HUES48 (cell line): ENCODE results near the gene OGT.
"Not testable (repeated sequence)": the region's sequence is repeated elsewhere in the genome, so short reads cannot be mapped to it uniquely, and the experiment has no call there.

Source experiments
- H3K27ac ChIP-seq: one replicate; pipeline ENCODE4 v1.7.0; 2013; ENCODE audit warnings: low read depth, low read length, inconsistent platforms
- H3K27me3 ChIP-seq: 2 replicates; pipeline ENCODE4 v1.6.1; 2013; ENCODE audit warnings: mild to moderate bottlenecking, low read length; ENCODE audit not compliant: control insufficient read depth, insufficient read depth
- H3K36me3 ChIP-seq: 2 replicates; pipeline ENCODE4 v1.6.1; 2013; ENCODE audit warnings: low read length; ENCODE audit not compliant: control insufficient read depth, insufficient read depth
- H3K4me1 ChIP-seq: 2 replicates; pipeline ENCODE4 v1.6.1; 2013; ENCODE audit warnings: mild to moderate bottlenecking, low read length; ENCODE audit not compliant: control insufficient read depth, insufficient read depth
- H3K4me3 ChIP-seq: 2 replicates; pipeline ENCODE4 v1.5.1; 2013; ENCODE audit warnings: mild to moderate bottlenecking, low read depth, low read length
- H3K9ac ChIP-seq: 2 replicates; pipeline ENCODE4 v1.6.1; 2013; ENCODE audit warnings: mild to moderate bottlenecking, low read depth, low read length, moderate library complexity
- H3K9me3 ChIP-seq: 2 replicates; pipeline ENCODE4 v1.6.1; 2013; ENCODE audit warnings: low read length; ENCODE audit not compliant: control insufficient read depth, insufficient read depth

Gene OGT

DNA sequence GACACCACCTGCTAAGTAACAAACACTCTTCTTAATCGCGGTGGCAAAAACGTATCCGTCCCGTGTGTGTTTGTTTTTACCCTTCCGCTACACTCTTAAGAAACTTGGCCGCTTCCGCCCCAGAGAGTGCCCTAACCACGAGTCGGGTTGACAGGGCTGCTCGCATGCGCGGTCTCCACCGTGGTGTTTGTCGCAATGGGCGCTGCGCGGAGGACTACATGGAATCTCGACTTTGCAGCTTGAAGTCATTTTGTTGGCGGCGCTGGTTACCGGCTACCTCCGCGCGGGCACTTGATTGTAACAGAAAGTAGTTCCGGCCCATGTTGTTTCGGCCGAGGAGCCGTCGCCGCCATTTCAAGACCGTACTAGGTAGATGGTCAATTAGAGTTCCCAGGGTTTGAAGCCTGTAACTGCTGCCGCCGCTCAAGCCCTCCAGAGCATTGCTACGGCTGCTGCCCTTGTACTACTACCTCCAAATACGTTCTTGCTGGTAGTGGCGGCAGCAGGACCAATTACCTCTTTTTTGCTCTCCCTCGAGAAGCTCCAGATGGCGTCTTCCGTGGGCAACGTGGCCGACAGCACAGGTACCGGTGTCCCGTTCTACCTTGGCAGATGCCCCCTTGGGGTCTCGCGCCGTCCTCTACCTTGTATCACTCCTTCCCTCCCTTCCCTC is at the start of gene OGT:
OGT (plus strand) TSS at position 352 of the 673 bp plus-strand sequence; CDS start at position 548, 196 bp downstream.
- Histone ChIP-seq H3K9ac (peak within 1 kb of the TSS; percentile 90), H3K27ac (peak within 1 kb of the TSS; percentile 84), H3K27me3 (no peaks in the 10 kb centered on the region), H3K36me3 (peaks cover 11% of the 10 kb centered on the region), H3K4me1 (peaks cover 9% of the 10 kb centered on the region), H3K4me3 (peak within 1 kb of the TSS; percentile 74), H3K9me3 (peaks cover 34% of the 10 kb centered on the region)

DNA sequence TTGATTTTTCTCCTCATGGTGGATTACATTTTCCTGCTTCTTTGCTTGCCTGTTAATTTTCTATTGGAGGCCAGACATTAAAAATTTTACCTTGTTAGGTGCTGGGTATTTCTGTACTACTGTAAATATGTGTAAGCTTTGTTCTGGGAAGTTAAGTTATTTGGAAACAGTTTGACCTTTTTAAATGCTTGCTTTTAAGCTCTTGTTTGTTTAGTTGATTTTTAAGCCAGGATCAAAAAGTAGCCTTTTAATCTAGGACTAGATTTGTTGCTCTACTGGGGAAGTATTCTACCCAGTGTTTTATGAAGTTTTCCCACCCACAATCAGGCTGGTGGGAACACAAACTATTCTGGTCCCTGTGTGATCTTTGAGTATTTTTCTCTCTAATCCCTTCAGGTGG is 45.1 kb upstream of the OGT start:
- Histone ChIP-seq H3K4me3 (no peak overlapping the region), H3K27me3 (peaks cover 10% of the 10 kb centered on the region), H3K9me3 (peaks cover 19% of the 10 kb centered on the region), H3K9ac (no peak overlapping the region), H3K4me1 (no peaks in the 10 kb centered on the region), H3K27ac (no peak overlapping the region), H3K36me3 (no peaks in the 10 kb centered on the region)

DNA sequence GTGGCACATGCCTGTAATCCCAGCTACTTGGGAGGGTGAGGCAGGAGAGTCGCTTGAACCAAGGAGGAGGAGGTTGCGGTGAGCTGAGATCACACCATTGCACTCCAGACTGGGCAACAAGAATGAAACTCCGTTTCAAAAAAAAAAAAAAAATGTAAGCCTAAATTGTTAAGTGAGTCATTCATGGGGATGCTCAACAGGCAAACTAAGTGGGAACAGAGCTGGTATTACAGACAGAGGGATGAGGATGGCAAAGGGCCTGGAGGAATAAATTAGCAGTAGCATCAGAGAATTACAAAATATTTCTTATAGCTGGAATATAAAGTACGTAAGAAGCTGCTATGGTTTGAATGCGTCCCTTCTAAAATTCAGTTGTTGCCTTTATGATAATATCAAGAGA is 43.4 kb upstream of the OGT start:
- H3K4me3 ChIP-seq: no peak overlapping the region
- no peak overlapping the region for H3K27ac ChIP-seq
- H3K4me1 ChIP-seq: no peaks in the 10 kb centered on the region
- H3K36me3 ChIP-seq: no peaks in the 10 kb centered on the region
- peaks cover 15% of the 10 kb centered on the region for H3K27me3 ChIP-seq
- peaks cover 21% of the 10 kb centered on the region for H3K9me3 ChIP-seq
- H3K9ac ChIP-seq: no peak overlapping the region

DNA sequence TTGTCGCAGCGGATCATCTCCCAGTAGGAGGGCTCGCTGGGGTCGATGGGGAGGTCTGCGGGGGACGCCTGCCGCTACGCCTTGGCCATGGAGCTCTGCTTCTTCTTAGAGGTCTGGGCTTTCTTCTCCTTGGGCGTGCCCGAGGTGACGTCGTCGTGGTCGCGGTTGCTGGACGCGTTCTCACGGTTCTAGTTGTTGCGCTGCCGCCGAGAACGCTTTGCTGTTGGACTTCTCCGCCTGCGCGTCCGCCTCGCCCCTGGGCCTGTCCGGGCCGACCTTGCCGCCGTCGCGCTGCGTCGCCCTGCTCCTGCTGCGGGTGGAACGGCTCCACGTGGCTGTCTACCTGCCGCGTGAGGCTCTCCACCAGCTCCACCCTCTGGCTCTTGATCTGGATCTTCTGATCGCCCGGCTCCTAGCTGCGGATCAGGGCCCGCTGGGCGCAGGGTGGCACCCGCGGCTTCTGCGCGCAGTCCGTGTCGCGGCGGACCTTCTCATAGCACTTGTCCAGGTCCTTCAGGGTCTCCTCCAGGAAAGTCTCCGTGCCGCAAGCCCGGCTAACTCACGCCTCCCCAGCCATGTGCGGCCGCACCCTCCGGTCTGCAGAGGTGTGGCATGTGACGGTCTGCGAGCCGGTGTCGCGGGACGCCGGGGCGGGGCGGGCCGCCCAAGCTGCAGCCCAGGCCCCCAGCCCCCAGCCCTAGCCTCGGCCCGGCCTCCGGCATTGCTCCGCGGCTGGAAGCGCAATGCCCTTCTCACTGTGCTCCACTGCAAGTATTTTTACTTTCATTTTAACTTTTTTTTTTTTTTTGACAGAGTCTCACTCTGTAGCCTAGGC is 40.5 kb upstream of the OGT start:
- peak overlapping the region; percentile 53 for H3K4me3 ChIP-seq

DNA sequence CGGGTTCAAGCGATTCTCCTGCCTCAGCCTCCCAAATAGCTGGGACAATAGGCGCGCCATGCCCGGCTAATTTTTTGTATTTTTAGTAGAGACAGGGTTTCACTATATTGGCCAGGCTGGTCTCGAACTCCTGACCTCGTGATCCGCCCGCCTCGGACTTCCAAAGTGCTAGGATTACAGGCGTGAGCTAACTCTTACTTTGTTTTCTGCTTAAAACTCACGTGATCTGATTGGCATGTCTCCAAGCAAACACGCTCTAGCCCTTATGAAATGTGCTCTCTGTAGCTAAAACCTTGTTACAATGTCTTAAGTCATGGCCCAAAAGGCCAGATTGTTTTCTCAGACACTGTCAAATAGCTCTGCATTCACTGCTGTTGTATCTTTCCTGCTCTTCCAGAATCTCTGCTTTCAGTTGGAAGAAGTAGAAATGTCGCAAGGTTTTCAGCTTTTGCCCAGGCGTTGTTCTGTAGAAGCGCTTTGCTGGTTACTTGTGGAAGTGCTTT is 39.7 kb upstream of the OGT start:
- no peaks in the 10 kb centered on the region for H3K4me1 ChIP-seq
- H3K9me3 ChIP-seq: peaks cover 28% of the 10 kb centered on the region
- H3K36me3 ChIP-seq: no peaks in the 10 kb centered on the region
- no peak overlapping the region for H3K4me3 ChIP-seq
- H3K27ac ChIP-seq: no peak overlapping the region
- H3K9ac ChIP-seq: no peak overlapping the region
- H3K27me3 ChIP-seq: peaks cover 15% of the 10 kb centered on the region

More for the DNA sequence above, 40.5 kb upstream of the OGT start:
- Histone ChIP-seq H3K27ac (no peak overlapping the region), H3K36me3 (no peaks in the 10 kb centered on the region), H3K4me1 (no peaks in the 10 kb centered on the region), H3K27me3 (peaks cover 15% of the 10 kb centered on the region), H3K9me3 (peaks cover 28% of the 10 kb centered on the region), H3K9ac (no peak overlapping the region)

DNA sequence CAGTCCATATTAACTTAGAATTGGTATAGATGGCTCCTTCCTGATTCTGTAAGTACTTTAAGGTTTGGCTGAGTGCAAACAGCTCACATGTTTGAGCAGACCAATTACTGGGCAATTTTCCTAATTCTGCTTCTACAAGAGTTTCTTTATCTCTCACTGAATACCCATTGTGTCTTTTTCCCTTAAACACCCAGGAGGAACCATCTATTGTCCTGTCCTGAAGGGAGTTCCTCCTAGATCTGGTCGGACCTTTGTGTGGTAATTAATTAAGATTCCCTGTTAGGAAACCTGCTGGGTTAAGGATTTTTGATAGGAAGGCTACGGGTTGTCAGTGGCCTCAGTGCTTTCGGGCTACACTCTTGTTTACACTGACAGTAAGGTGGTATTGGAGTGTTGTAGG is 36.9 kb upstream of the OGT start:
- not testable (repeated sequence) for H3K4me3 ChIP-seq, H3K27ac ChIP-seq, H3K9ac ChIP-seq, H3K4me1 ChIP-seq, H3K36me3 ChIP-seq
- H3K27me3 ChIP-seq: peaks cover 15% of the 10 kb centered on the region
- peaks cover 25% of the 10 kb centered on the region for H3K9me3 ChIP-seq

DNA sequence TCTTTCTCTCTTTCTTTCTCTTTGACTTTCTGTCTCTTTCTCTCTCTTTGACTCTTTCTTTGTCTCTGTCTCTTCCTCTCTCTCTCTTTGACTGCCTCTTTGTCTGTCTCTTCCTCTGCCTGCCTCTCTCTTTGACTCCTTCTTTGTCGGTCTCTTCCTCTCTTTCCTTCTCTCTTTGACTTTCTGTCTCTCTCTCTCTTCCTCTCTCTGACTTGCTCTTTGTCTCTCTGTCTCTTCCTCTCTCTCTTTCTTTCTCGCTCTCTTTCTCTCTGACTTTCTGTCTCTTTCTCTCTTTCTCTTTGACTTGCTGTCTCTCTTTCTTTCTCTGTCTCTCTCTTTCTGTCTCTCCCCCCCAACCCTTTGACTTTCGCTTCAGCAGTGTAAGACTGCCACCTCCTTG is 36.4 kb upstream of the OGT start:
- Histone ChIP-seq H3K36me3 (no peaks in the 10 kb centered on the region), H3K27ac (no peak overlapping the region), H3K4me3 (no peak overlapping the region), H3K9ac (no peak overlapping the region), H3K9me3 (peaks cover 23% of the 10 kb centered on the region), H3K27me3 (peaks cover 15% of the 10 kb centered on the region), H3K4me1 (no peaks in the 10 kb centered on the region)

DNA sequence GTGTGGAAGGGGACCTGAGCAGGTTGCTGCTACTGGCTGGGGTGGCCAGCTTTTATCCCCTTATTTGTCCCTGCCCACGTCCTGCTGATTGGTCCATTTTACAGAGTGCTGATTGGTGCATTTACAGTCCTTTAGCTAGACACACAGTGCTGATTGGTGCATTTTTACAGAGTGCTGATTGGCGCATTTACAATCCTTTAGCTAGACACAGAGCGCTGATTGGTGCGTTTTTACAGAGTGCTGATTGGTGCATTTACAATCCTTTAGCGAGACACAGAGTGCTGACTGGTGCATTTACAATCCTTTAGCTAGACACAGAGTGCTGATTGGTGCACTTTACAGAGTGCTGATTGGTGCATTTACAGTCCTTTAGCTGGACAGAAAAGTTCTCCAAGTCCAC is 30.8 kb upstream of the OGT start:
- H3K27ac ChIP-seq, H3K9ac ChIP-seq, H3K4me3 ChIP-seq, H3K27me3 ChIP-seq, H3K4me1 ChIP-seq, H3K36me3 ChIP-seq: not testable (repeated sequence)
- H3K9me3 ChIP-seq: peaks cover 25% of the 10 kb centered on the region

DNA sequence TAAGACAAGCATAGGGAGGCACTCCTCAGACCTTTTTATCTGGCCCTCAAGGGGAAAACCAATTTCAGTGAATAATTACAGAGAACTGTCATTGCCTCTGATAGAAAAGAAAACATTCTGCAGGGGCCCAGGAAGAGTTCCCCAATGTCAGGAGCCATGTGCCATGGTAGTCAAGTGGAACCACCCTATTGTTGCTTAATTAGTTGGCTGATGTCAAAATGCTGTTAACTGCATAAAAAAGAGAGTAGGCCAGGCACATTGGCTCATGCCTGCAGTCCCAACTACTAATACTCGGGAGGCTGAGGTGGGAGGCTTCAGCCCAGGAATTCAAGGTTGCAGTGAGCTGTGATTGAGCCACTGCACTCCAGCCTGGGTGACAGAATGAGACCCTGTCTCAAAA is 28.6 kb upstream of the OGT start:
- H3K9me3 ChIP-seq: peaks cover 30% of the 10 kb centered on the region
- H3K27me3 ChIP-seq: no peaks in the 10 kb centered on the region
- H3K9ac ChIP-seq: no peak overlapping the region
- no peak overlapping the region for H3K27ac ChIP-seq
- no peak overlapping the region for H3K4me3 ChIP-seq
- no peaks in the 10 kb centered on the region for H3K36me3 ChIP-seq
- H3K4me1 ChIP-seq: no peaks in the 10 kb centered on the region

DNA sequence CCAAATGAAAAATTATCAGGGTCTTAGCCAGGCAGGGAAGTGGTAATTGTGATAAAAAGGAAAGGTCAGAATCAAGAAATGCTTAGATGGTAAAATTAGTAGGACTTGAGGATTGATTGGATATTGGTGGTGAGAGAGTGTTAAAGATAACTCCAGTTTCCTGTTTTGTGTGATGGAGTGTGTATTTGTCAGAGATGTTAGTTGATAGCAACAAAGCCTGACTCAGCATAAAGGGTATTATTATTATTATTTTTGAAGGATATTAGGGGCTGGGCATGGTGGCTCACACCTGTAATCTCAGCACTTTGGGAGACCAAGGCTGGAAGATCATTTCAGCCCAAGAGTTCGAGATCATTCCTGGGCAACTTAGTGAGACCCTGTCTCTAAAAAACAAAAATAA is 23.6 kb upstream of the OGT start:
- Histone ChIP-seq H3K27me3 (no peaks in the 10 kb centered on the region), H3K9ac (no peak overlapping the region)

DNA sequence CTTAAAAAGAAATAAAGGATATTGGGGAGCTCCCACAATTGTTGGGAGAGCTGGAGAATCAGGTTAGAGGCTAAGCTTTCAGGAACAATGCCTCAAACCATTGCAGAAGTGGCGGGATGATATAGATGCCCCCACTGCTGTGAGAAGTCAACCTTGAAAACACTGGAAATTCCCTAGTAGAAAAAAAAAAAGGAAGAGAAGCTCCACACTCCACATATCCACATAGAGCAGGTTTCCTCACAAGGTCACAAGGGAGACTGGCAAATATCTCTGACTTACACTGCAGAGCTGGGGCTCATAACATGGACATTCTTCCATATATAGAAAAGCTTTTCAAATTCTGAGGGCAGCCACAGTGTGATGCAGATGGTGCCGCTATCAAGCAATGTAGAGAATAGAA is 22.7 kb upstream of the OGT start:
- Histone ChIP-seq H3K9ac (no peak overlapping the region), H3K9me3 (peaks cover 37% of the 10 kb centered on the region; the same call in 1 of the 2 replicates), H3K27ac (no peak overlapping the region), H3K36me3 (no peaks in the 10 kb centered on the region), H3K27me3 (no peaks in the 10 kb centered on the region), H3K4me3 (no peak overlapping the region), H3K4me1 (no peaks in the 10 kb centered on the region)

More for the DNA sequence above, 23.6 kb upstream of the OGT start:
- H3K36me3 ChIP-seq: no peaks in the 10 kb centered on the region
- peaks cover 32% of the 10 kb centered on the region; the same call in 1 of the 2 replicates for H3K9me3 ChIP-seq
- no peaks in the 10 kb centered on the region for H3K4me1 ChIP-seq
- no peak overlapping the region for H3K4me3 ChIP-seq
- H3K27ac ChIP-seq: no peak overlapping the region
